Heart left ventricle (tissue), 16 donors: ENCODE measurements around the gene ATP8A1. TPM values are rescaled to one million over a fixed set of nuclear protein-coding genes. Genes with fewer than 3 reads are reported as not detected.

Experiments used
- ATAC-seq, 4 donors: fragments of 200-7000 bp; cut with Tn5 transposase; one replicate each; pipeline ENCODE4 v1.9.1; 2020 to 2022; ENCODE audit warnings: moderate library complexity in 4 of 4, mild to moderate bottlenecking in 3 of 4, moderate number of reproducible peaks in 1 of 4
- DNase-seq, 5 donors: peaks; one replicate each; pipeline ENCODE4 v3.0.0-alpha.2; 2020
- H3K27ac ChIP-seq, 12 donors: fragments of 200-600 bp; sonication (generic) in 4 of 12; one replicate each; pipeline versions ENCODE4 v1.5.0 to v1.8.0; 2016 to 2022; ENCODE audit warnings: mild to moderate bottlenecking in 2 of 12
- H3K27me3 ChIP-seq, 9 donors: fragments of 200-600 bp; sonication (generic) in 2 of 9; one replicate each; pipeline versions ENCODE4 v1.5.1 to v1.8.0; 2016 to 2022; ENCODE audit warnings: mild to moderate bottlenecking in 3 of 9
- H3K36me3 ChIP-seq, 9 donors: fragments of 200-600 bp; sonication (generic) in 2 of 9; one replicate each; pipeline versions ENCODE4 v1.5.0 to v1.8.0; 2018 to 2022; ENCODE audit warnings: mild to moderate bottlenecking in 2 of 9
- H3K4me1 ChIP-seq, 12 donors: fragments of 200-600 bp; sonication (generic) in 4 of 12; one replicate each; pipeline versions ENCODE4 v1.5.0 to v1.8.0; 2016 to 2022; ENCODE audit warnings: mild to moderate bottlenecking in 3 of 12
- H3K4me3 ChIP-seq, 12 donors: fragments of 200-600 bp; sonication (generic) in 4 of 12; one replicate each; pipeline versions ENCODE4 v1.5.0 to v1.8.0; 2017 to 2022; ENCODE audit warnings: mild to moderate bottlenecking in 9 of 12, moderate library complexity in 4 of 12
- H3K9me3 ChIP-seq, 12 donors: fragments of 200-600 bp; sonication (generic) in 4 of 12; one replicate each; pipeline versions ENCODE4 v1.5.0 to v1.8.0; 2016 to 2022; ENCODE audit warnings: mild to moderate bottlenecking in 1 of 12
- POLR2A ChIP-seq, 2 donors: fragments of 450-650 bp; IDR thresholded peaks; one replicate each; pipeline ENCODE4 v1.6.1; 2017; ENCODE audit warnings: antibody characterized with exemption in 2 of 2, mild to moderate bottlenecking in 2 of 2, moderate library complexity in 2 of 2
- WGBS, 4 donors: extraction: QIAGEN DNeasy Blood & Tissue Kit in 2 of 4; methylation state at CpG; one replicate each; pipeline versions ENCODE4 v1.1.5 to v1.1.7; 2013 to 2018; 5-methylcytosine and 5-hydroxymethylcytosine counted together
- intact Hi-C, 10 donors: fragments of 100-400 bp; cut with DNase I; formaldehyde crosslinking; loops; one replicate each; pipeline versions ENCODE4 v1.11.1 to v1.14.2; 2022
- polyA plus RNA-seq, 2 donors: library from polyadenylated mRNA; stranded (reverse); fragments of 200-250 nt; gene quantifications; one replicate each; pipeline ENCODE4 v1.2.3, GENCODE V29; 2013
- total RNA-seq, 9 donors: library from RNA; depleted of rRNA in 2 of 9; stranded (reverse); fragments of >200 nt in 2 of 9; fragmentation: NEBNext Ultra II Directional in 3 of 9; extraction: Animal tissue kit (Norgen Biotek cat#: 25700) in 3 of 9; gene quantifications; one replicate each; pipeline versions ENCODE4 v1.1.0 to v1.2.4, GENCODE V29; 2016 to 2023
- TF ChIP-seq, protein P1 (sequence below), 12 donors: fragments of 200-600 bp; sonication (generic) in 4 of 12; IDR thresholded peaks; one replicate each; pipeline versions ENCODE4 v1.5.0 to v1.8.0; 2018 to 2022; ENCODE audit warnings: antibody characterized with exemption in 12 of 12, mild to moderate bottlenecking in 5 of 12
- donor health status: ischemic (EF 13 %, LVEDD 7.1; RV severe dilation, severe dysfunction).
- donor health status: healthy with polysubstance abuse.
- donor health status: DM: no; HTN: yes; CAD: no.
- donor health status: DM: no; HTN: no; CAD: no.
- donor health status: ischemic (EF 25% LVEDD 6.9; RV normal size, moderate dysfunction).
- donor health status: ischemic (EF 25% LVEDD 5.7; RV mildly dilated, moderate dysfunction).
- donor health status: healthy.
- donor health status: DM: yes; HTN: yes; CAD: no.
- donor health status: ischemic (EF 35%, LVEDD 5.7; RV mildly dilated, moderate dysfunction).
- donor health status: nonischemic (EF 11% LVEDD 7.7; RV severe dilation, severe dysfunction).
- donor health status: DM: yes; HTN: yes; CAD: no.
- donor health status: PGD.
- donor health status: ischemic (EF 29% LVEDD 5.4; RV normal size, mild dysfunction).
- donor health status: nonischemic (EF 23%, LVEDD 6.1; RV moderate dilation, normal function).

ATP8A1 gene
- total and polyA plus RNA-seq, 11 donors = 4.6 to 29.7 (median 16.2) TPM

DNA sequence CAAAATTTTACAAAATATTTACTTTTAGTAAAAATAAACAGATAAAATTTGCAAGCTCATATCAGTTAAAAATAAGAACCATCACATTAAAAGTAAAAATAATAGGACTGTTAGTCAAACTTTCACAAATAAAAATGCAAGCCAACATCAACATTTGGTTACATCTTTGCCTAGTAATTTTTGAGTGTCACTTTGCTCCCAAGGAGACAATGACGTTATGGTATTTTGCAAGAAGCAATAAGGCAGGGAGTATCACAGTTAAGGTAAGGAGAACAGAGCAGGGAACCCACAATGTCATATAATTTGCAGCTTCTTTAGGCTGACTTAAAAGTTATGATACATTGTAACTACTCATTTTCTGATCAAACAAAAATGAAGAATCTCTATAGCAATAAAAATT is 98.7 kb downstream of the ATP8A1 start:
- peaks cover 0 to 14% (median 6%) of the 10 kb centered on the region in 9 donors for H3K36me3 ChIP-seq
- no peak overlapping the region for H3K27ac ChIP-seq
- H3K4me1 ChIP-seq = no peaks in the 10 kb centered on the region
- no peaks in the 10 kb centered on the region for H3K9me3 ChIP-seq
- H3K4me3 ChIP-seq = no peak overlapping the region
- 61 to 73% (median 62%) methylated on average over 1 of the region's 1 CpG for WGBS, 4 donors
- intact Hi-C loops = no loop called here
- TF ChIP-seq POLR2A (IDR thresholded peaks at IDR 0.05) = no peak
- TF ChIP-seq, protein P1, sequence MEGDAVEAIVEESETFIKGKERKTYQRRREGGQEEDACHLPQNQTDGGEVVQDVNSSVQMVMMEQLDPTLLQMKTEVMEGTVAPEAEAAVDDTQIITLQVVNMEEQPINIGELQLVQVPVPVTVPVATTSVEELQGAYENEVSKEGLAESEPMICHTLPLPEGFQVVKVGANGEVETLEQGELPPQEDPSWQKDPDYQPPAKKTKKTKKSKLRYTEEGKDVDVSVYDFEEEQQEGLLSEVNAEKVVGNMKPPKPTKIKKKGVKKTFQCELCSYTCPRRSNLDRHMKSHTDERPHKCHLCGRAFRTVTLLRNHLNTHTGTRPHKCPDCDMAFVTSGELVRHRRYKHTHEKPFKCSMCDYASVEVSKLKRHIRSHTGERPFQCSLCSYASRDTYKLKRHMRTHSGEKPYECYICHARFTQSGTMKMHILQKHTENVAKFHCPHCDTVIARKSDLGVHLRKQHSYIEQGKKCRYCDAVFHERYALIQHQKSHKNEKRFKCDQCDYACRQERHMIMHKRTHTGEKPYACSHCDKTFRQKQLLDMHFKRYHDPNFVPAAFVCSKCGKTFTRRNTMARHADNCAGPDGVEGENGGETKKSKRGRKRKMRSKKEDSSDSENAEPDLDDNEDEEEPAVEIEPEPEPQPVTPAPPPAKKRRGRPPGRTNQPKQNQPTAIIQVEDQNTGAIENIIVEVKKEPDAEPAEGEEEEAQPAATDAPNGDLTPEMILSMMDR (IDR thresholded peaks at IDR 0.05) = no peak
- no peak for ATAC-seq
- no peak for DNase-seq
- H3K27me3 ChIP-seq = no peaks in the 10 kb centered on the region

DNA sequence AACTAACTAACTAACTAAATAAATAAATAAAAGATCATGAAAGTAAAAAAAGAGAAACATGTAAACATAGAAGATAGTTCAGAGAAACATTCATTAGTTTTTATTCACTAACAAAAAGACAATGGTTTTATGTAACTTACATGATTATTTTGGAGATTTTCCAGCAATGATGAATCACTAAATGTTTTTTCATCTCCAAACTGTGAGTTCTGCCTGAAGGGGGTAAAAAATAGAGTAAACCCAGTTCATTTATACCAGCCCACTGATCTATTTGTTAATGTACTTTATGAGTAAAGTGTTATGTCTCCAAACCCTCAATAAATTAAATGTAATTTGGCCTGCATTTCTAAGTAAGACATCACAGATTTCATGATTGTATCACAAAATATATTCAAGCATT is 101.1 kb downstream of the ATP8A1 start:
- Histone ChIP-seq H3K9me3 (no peaks in the 10 kb centered on the region), H3K27me3 (no peaks in the 10 kb centered on the region), H3K4me3 (no peak overlapping the region), H3K36me3 (peaks cover 0 to 25% (median 5%) of the 10 kb centered on the region in 9 donors), H3K27ac (no peak overlapping the region), H3K4me1 (no peaks in the 10 kb centered on the region)
- DNase-seq (no peak), ATAC-seq (no peak)
- intact Hi-C loops = no loop called here
- no peak for TF ChIP-seq POLR2A (IDR thresholded peaks at IDR 0.05)
- TF ChIP-seq, protein P1 (IDR thresholded peaks at IDR 0.05) = no peak

DNA sequence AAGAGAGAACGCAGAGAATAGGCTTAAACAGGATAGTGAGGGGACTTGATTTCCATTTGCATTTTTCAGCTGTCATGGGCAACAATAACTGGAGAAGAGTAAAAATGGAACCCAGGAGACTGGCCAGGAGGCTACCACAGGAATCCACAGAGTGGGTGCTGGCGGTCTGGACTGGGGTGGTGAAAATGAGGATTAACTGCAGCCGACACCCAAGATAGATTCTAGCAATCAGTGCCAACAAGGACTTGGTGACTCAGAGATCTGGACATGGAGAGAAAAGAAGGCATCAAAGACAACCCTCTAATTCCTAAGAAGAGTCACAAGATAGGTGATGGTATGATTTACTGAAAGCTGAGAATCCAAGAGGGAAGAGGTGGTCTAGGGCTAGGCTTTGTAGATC is 102.8 kb downstream of the ATP8A1 start:
- intact Hi-C loops = no loop called here
- Histone ChIP-seq H3K27ac (no peak overlapping the region), H3K27me3 (no peaks in the 10 kb centered on the region), H3K4me3 (no peak overlapping the region), H3K36me3 (peaks cover 0 to 41% (median 11%) of the 10 kb centered on the region in 9 donors), H3K9me3 (no peaks in the 10 kb centered on the region), H3K4me1 (no peaks in the 10 kb centered on the region)
- DNase-seq (no peak), ATAC-seq (no peak)
- TF ChIP-seq, protein P1 (IDR thresholded peaks at IDR 0.05) = no peak
- no peak for TF ChIP-seq POLR2A (IDR thresholded peaks at IDR 0.05)
- 89 to 95% (median 92%) methylated on average over 3 of the region's 3 CpGs for WGBS, 4 donors

DNA sequence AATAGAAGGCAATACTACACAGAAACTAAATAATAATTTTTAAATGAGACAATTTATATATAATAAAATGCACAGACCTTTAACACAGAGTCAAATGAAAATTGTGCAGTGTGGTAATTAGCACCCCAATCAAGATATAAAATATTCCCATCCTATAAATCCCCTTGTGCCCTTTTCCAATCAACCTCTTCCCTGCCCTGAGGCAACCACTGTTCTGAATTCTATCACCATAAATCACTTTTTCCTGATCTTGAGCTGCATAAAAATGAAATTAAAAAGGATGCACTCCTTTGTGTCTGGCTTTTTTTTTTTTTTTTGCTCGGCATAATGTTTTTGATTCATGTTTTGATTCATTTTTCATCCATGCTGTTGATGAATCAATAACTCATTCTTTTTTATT is 107.0 kb downstream of the ATP8A1 start:
- no peaks in the 10 kb centered on the region for H3K4me1 ChIP-seq
- intact Hi-C loops = no loop called here
- no peak overlapping the region for H3K27ac ChIP-seq
- H3K9me3 ChIP-seq = no peaks in the 10 kb centered on the region
- H3K36me3 ChIP-seq = peaks cover 0 to 55% (median 15%) of the 10 kb centered on the region in 9 donors
- H3K4me3 ChIP-seq = no peak overlapping the region
- no peaks in the 10 kb centered on the region for H3K27me3 ChIP-seq
- no peak for TF ChIP-seq POLR2A (IDR thresholded peaks at IDR 0.05)
- TF ChIP-seq, protein P1 (IDR thresholded peaks at IDR 0.05) = no peak
- 92 to 100% (median 95%) methylated on average over 1 of the region's 1 CpG for WGBS, 4 donors
- no peak for DNase-seq
- no peak for ATAC-seq
